GM13977 (cell line): ENCODE results near the gene UAP1L1.
A peak's percentile ranks its signal among the peaks of the same experiment; 100 is the strongest.

ENCODE experiments used
- DNase-seq: peaks from one replicate; pipeline ENCODE4 v3.0.0; 2012; ENCODE audit warnings: low spot score
- in situ Hi-C: fragments of 300-500 bp; cut with MboI; formaldehyde crosslinking; loops from one replicate; pipeline ENCODE4 v1.12.0; 2022; ENCODE audit warnings: low sequenced_read_pairs, low pct_unique_long_range_greater_than_20kb, mixed read lengths, inconsistent platforms; ENCODE audit not compliant: unreplicated experiment
- TF ChIP-seq, protein P1 (sequence below): IDR thresholded peaks from 2 replicates; pipeline ENCODE4 v1.5.1; 2012; ENCODE audit warnings: mild to moderate bottlenecking, control low read depth; ENCODE audit not compliant: insufficient read depth; ENCODE audit errors: extremely low read depth, missing control alignments

UAP1L1 gene

DNA sequence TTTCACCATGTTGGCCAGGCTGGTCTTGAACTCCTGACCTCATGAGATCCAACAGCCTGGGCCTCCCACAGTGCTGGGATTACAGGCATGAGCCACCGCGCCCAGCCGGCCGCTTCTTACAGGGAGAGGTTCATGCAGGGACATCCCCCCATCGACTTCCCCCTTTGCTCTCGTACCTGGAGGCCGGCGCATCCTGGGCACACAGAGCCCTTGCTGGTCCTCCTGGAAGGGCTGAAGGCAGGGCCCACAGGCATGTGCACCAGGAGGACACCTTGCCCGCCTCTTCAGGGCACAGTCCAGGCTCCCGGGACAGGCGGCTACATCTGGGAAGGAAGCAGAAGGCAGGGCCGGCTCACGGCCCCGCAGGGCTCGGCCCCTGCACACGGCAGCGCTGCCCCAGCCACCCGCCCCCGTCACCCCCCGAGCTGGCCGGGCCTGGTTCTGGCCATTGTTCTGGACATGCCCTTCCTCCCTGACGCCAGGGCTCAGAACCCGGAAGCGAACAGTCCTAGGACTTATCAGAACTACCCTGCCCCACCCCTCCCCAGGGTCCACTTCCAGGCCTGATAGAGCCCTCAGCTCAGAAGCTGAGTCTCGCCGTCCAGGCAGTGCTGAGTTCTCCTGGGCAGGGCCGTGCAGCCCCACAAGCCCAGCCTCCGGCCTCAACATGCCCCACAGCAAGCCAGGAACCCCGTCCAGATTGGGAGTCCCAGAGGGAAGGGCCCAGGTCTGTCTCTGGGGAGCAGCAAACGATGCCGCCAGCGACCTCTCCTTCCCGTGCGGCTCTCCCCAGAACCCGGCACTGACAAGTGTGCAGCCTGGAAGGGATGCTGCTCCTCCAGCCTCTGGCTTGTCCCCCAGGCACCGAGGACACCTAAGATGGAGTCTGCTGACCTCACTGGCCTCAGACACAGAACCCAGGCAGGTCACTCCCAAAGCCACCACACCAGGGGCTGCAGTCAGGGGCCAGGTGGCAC lies 34.3 kb upstream of the UAP1L1 start:
- no peak for DNase-seq
- in situ Hi-C loops: no loop called here
- TF ChIP-seq, protein P1, sequence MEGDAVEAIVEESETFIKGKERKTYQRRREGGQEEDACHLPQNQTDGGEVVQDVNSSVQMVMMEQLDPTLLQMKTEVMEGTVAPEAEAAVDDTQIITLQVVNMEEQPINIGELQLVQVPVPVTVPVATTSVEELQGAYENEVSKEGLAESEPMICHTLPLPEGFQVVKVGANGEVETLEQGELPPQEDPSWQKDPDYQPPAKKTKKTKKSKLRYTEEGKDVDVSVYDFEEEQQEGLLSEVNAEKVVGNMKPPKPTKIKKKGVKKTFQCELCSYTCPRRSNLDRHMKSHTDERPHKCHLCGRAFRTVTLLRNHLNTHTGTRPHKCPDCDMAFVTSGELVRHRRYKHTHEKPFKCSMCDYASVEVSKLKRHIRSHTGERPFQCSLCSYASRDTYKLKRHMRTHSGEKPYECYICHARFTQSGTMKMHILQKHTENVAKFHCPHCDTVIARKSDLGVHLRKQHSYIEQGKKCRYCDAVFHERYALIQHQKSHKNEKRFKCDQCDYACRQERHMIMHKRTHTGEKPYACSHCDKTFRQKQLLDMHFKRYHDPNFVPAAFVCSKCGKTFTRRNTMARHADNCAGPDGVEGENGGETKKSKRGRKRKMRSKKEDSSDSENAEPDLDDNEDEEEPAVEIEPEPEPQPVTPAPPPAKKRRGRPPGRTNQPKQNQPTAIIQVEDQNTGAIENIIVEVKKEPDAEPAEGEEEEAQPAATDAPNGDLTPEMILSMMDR: no peak

DNA sequence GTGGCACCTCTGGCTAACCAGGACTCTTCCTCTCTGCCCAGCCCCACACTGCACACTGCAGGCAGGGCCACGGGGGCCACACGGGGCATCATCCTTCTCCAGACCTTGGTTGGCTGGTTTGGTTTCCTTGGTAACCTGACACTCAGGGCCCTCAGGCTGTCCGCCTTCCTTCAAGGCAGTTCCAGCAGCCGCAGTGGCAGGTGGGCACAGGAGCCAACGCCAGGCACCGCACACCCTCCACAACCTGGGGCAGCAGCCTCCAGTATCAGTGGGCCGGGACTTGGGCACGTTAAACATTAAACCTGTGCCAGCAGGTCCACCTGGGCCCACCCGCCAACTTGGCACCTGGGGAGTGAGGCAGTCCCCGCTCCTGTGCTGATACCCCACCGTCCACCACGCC lies 33.3 kb upstream of the UAP1L1 start:
- TF ChIP-seq, protein P1: no peak
- in situ Hi-C loops: no loop called here
- DNase-seq: no peak

DNA sequence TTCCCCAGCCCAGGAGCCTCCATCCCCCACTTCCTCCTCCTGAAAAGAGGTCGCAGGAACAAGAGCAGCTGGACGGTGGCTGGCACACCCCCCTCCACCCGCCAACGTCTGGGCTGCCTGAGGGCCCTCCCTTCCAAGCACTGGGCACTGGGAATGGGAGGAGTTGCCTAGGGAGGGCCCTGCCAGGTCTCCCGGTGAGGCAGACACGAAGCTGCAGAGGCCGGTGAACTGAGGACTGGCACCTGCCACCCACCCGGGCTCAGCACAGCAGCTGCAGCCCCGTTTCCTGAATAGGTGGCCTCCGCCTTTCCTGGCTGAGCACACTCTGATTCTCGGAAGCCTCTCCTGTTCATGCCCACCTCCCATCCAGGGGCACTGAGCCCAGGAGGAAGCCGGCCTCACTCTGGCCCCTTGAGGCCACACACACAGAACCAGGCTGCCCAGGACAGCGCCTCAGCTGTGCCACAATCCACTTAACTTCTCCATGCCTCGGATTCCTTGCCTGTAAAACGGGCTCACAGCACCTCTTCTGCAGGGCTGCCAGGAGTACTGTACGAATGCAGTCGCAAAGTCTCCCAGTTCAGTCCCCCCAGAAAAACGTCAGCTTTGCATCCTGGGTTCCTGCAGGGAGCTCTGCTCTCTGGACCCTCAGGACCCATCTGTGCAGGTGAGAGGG lies 32.7 kb upstream of the UAP1L1 start:
- no peak for DNase-seq
- in situ Hi-C loops: no loop called here
- TF ChIP-seq, protein P1: no peak

DNA sequence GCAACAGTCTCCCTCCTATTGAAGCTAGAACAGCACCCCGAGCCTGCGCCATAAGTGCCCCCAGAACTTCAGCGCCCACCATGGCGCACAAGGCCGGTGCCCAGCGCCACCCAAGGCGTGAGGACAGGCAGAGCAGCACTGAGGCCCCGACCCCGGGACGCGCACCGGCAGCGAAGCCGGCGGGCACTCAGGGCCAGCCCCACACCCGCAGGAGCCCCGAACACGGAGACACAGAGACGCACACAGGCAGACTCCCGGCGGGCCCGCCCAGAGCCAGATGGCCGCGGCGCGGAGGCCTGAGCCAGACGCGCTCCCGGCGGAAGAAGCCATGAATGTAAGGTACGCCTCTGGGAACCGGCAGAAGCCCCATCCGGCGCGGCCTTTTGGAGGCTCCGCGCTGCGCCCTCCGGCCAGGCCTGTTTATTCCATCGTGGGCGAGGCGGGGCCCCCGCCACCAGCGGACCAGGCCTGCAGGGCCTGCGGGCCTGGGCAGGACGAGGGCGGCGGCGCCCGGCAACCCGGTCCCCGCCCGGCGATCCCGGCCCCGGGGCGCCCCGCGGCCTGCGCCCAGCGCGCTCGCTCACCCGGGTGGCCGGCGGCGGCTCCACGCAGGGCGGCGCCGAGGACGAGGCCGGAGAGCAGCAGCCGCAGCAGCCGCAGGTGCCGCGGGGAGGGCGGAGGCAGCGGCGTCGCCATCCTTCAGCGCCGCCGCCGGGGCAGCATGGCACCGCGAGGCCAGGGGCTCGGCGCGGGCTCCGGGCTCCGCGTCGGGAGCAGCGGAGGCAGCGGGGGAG lies 31.8 kb upstream of the UAP1L1 start:
- in situ Hi-C loops: no loop called here
- TF ChIP-seq, protein P1: no peak
- no peak for DNase-seq

DNA sequence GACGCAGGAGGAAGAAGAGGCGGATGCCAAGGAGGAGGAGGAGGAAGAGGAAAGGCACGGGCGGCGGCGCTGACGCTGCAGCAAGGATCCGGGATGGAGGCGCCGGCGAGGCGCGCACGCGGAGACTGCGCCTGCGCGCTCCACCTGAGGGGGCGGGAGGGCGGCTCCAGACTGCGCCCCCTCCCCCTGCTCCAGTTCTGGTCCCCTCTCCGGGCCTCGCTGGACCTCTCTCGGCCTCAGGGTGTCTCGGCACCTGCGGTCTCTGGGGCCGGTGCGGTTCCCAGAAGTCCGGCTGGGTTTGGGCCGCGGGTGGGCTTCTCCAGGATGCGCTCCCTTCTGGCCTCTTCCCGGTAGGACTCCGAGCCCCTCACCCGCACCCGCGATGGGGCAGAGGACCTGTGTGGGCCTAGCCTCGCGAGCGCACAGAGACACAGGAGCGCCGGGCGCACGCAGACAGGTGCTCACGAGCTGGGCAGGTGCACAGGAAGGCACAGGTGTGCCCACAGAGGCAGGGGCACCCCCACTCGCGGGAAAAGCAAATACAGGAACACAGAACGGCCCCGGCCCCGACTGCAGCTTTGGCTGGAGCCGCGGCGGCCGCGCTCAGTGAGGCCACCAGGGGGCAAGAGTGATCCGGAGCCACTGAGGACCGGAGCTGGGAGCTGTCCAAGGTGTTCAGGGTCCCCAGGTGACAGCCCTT lies 31.1 kb upstream of the UAP1L1 start, which contains the start of gene NPDC1:
TSS of gene NPDC1 (minus strand) at position 90 of the 700 bp plus-strand sequence. CDS start 188 bp downstream, outside the sequence.
- DNase-seq: peak; percentile 97
- in situ Hi-C loops: no loop called here
- TF ChIP-seq, protein P1: peak; percentile 97
